SK-N-DZ (cell line): ENCODE measurements around the gene ERAL1.
A peak's percentile ranks its signal among the peaks of the same experiment; 100 is the strongest.
"Not testable (repeated sequence)": the region's sequence is repeated elsewhere in the genome, so short reads cannot be mapped to it uniquely, and the experiment has no call there.

Experiments
- DNase-seq: peaks from one replicate; pipeline ENCODE4 v3.0.0-alpha.2; 2015; ENCODE audit warnings: low spot score

ERAL1 gene

DNA sequence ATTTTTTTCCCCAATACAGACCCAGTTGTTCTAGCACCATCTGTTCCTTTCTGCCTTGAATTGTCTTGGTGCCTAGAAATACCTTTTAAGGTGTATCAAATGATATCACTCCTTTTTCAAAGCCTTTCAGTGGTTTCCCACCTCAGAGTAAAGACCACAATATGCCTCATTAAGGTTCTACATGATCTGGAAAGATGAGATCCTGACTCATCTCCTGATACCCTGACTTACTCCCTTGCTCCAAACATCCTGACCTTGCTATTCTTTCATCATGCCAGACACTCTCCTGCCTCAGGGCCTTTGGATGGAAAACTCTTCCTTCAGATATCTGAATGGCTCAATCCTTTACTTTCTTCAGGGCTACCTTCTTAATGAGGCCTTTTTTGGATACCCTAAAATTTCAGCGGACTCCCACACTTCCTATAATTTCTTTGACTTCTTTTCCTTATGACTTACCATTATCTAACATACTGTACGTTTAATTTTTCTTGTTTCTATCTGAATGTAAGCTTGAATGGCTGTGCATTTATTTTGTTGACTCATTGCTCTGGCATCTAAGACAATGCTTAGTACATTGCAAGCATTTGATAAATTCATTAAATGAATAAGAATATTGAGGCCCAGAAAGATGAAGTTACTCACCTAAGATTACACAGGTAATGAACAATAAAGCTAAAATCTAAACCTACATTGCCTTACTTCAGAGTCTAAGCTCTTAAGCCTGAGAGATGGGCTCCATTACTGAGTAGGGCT lies 23.5 kb downstream of the ERAL1 start:
- DNase-seq, result no peak

DNA sequence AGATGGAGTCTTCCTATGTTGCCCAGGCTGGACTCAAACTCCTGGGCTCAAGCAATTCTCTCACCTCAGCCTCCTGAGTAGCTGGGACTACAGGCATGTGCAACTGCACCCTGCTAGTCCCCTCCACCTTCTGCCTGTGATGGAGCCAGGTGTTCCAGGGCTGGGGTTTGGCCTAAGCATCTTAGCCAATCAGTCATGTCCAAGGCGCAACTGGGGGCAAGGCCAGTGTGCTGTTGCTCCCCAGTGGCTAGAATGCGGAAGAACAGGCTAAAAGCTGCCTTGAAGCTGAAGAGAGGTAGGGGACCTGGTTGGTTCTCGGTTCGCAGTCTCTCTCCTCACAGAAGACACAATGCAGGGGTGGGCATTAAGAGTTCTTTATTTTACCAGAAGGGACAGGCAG lies 24.2 kb downstream of the ERAL1 start:
- DNase-seq, result peak; percentile 52

DNA sequence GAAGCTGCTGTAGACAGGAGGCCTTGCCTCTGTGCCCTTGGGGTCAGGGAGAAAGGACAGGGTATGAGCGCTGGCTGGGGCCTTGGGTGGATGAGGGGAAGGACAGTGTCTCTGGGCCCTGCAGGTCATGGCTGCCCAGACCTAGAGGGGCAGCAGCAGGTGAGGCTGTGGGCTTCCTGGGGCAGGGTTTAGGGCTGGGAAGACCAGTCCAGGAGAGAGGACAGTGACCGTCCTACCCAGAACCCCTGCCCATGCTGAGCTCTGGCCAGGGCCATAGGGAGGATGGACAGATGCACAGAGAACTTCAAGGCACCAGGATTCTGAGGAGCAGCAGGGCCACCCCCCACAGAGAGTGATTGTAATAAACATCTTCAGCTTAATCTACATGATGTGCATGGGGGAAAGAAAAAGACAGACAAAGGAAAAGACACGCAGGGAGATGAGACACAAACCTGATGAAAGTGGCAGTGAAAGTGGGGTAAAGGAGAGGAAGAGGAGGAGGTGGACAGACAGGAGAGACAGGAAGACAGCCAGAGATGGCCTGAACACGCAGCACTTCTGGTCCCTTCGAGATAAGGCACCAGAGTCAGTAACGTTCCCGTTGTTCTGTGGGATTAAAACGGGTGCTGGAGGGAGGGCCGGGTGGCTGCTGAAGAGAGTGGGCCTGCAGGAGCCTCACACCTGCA lies 25.2 kb downstream of the ERAL1 start:
- DNase-seq, result no peak

DNA sequence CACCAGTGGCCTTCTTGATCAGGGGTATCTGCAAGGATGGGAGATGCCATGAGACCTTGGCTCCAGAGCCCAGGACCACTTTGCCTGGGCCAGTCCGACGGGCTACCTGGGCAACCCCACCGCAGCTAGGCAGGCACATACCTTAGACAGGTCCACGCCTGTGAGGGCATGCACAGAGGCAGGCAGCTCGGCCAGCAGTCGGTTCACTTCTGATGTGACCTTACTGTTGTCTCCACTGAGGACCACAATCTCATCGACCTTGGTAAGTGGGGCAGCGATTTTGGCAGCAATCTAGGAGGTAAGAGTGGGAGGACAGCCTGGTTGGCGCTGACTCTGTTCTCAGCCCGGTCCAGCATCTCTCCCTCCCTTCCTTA lies 25.7 kb downstream of the ERAL1 start:
- DNase-seq, result no peak

DNA sequence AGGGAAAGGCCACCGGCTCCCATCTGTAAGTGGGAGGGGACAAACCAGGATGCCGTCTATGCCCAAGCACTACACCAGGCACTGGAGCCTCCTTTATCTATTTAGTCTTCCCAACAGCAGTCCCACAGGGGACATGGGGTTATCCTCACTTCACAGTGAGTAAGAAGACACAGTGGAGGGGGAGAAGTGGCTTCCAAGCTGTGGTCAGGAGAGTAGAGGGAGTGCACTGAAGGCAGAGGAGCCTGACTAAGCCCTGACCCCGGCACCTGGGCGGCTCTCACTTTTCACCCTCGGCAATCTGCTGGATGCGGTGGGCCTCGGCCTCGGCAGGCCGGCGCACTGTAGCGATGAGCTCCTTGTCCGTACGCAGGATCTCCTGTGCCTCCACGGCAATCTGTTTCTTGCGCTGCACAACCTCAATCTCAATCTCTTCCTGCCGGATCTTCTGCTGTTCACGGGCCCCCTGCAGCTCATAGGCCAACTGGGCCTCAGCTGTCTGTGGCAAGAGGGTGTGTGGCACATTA lies 26.8 kb downstream of the ERAL1 start:
- no peak for DNase-seq

DNA sequence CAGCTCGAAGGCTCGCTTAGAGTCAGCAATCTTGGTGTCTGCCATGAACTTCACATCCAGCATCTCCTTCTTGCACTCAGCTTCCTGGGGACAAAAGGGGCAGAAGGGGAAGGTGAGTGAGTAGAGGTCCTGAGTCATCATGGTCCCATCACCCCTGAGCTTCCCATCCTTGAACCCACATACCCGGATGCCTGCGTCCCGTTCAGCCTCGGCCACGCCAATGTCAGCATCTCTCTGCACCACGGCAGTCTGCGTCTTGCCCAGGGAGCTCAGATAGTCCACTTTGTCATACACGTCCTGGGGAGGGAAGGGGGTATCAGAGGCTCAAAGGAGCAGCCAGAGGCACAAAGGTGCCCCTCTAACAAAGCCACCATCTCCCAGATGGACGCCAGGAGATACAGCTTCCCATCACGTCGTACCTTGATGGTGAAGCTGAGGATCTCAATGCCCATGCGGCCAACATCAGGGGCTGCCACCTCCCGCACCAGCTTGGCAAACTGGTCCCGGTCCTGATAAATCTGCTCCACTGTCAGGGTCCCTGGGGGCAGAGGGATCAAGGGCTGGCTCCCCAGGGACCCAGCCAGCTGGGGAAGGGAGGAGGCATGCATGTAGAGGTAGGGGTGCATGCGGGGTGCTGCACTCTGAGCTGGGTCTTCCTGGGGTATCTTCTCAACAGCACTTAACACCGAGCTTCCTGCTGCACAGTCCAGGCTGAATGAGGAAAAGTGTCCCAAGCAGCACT lies 27.5 kb downstream of the ERAL1 start:
- DNase-seq, result no peak

DNA sequence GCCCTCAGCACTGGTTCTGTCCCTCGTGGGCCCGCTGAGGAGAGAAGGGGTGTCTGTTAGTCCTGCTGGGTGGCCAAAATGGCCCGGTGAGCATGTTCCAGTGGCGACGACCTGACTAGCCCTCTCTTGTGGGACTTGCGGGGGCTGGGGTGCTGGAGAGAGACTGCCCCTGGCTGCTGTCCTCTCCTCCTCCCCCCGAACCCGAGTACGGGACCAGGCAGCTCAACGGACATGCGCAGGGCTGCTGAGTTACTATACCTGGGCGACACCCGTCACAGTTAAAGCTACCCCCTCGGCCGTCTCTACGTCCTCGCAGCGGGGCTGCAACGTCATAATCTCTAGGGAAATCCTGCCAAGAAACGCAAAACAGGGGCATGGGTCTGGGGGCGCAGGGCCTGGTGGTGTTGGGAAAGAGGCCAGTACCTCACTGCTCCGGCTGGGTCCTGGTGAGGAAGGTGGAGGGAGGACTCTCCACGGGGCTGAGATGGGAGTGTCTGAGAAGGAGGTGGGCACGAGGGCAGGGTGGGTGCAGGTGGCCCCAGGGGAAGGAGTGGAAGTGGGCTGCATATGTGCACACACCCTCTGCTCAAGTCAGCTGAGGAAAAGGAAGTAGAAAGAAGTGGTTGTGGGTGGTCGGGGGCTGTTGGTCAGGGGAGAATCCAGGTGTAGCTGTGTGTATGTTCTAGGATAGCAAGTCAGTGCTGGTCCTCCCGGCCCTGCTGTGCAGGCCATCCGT lies 29.3 kb downstream of the ERAL1 start:
- no peak for DNase-seq

DNA sequence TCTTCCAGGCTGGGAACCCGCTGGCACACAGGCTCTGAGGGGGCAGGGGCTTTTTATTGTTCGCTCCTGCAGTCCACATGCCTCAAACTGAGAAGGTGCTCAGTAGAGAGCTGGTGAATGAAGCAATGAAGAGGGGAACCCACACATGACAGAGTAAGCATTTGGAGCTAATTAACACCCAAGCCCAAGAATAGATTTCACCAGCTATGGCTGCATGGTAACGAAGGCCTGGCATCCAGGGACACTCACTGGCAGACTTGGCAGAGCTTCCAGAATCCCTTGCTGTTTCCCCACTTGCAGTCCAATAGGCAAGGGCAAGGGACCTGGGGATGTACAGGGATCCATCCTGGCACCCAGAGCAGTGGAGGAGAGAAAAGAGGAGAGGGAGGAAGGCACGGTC lies 30.5 kb downstream of the ERAL1 start:
- no peak for DNase-seq

DNA sequence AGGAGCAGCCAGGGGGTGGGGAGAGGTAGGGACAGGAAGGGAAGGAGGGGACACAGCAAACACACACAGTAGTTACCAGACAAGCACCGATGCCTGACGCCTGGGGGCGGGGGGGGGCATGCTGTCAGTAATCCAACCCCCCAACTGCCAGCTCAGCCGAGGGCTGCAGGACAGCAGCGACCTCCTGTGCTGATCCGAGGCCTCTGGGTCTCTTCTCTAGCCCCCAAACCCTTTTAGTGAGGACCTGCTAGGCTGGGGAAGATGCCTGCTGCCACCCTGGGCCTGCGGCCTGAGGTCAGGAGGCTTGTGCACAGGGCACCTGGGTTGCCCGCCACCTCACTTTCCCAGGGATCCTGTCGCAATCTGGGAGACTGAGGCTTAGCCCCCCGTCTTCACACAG lies 31.1 kb downstream of the ERAL1 start:
- no peak for DNase-seq

DNA sequence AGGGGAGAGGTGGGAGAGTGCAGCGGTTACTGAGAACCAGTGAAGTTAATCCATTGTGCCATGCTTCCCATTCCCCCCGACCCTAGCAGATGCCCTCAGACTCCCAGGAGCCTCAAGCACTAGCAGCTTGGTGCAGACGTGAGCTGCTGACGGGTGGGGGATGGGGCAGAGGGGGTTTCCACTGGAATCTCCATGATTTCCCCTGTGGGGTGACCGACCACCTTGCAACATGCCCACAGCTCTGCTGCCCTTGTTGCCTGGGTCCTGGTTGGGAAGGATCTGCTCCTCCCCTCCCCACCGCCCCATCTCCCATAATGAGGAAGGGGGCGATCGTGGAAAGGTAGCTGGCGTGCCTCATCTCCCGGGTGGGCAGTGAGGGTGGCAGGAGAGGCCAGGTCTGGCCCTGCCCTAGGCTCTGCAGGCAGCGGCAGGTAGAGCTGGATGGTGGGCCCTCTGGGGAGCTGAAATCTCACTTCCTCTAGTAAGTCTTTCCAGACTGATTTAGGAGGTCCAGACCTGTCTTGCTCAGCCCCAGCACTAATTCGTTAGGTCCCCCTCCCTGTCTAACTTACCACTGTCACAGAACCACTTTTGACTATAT lies 33.2 kb downstream of the ERAL1 start:
- DNase-seq, result no peak

DNA sequence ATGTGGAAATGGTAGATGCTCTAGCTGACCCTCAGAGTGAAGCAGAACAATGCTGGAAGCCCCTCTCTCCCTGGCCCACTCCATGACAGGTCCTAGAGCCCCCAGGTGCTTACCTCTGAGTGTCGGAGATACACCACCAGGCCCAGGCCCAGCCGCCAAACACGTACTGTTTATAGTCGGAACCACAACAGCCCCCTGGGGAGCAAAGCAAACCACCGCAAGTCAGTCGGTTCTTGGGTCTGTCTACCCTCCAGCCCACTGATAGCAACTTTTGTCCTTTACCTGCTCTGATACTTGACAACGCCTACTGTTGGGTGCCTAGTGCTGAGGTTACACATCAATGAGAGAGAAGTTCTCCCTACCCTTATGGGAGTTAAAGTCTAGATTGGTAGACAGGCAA lies 34.0 kb downstream of the ERAL1 start:
- DNase-seq, result no peak

DNA sequence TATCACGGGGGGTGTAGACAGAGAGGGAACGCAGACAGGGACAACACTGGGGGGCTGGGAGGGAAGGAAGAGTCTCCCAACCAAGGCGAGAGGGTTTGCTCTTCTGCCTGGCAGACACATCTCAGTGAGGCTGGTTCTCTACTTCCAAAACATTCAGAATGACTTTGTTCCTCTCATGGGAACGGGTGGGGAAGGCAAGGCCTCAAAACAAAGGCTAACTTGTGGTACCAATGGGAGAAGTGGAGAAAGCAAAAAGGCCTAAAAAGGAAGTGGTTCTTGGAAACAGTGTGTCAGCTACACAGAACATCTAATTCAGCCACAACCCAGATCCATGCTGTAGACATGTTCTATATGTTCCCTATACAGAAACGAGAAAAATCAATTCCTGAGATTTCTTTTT lies 35.2 kb downstream of the ERAL1 start:
- DNase-seq, result no peak

DNA sequence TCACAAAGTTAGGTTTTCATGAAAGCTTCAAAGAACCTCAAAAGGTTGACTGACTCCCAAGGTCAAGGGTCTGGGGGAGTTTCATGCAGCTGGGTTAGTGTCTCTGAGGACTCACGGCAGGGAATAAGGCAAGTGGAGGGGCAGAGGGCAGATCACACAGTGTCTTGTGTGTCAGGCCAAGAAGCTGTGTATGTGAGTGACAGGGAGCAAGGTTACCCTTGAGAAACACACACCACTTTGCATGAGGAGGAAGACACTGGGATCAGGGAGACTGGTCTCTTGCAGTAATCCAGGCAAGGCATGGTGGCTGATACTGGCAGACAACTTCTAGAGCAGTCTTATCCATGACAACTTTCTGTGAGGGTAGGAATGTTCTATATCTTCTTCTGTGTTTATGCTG lies 36.4 kb downstream of the ERAL1 start:
- no peak for DNase-seq

DNA sequence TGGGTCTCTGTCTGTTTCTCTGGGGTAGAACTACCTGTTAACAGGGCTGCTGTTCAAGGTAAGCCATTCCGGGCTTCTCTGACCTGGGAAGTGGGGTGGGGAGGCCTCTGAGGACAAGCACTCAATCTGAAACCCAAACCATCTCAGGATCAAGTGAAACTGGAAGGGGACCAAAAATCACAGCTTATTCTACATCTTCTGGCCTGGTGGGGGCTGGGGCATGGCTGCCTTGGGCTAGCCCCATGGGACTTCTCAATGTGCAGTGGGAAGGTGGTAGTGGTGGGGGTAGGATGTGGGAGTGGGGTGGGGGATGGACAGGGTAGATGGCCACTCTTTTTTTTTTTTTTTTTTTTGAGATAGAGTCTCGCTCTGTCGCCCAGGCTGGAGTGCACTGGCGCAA lies 37.2 kb downstream of the ERAL1 start:
- DNase-seq, result no peak

DNA sequence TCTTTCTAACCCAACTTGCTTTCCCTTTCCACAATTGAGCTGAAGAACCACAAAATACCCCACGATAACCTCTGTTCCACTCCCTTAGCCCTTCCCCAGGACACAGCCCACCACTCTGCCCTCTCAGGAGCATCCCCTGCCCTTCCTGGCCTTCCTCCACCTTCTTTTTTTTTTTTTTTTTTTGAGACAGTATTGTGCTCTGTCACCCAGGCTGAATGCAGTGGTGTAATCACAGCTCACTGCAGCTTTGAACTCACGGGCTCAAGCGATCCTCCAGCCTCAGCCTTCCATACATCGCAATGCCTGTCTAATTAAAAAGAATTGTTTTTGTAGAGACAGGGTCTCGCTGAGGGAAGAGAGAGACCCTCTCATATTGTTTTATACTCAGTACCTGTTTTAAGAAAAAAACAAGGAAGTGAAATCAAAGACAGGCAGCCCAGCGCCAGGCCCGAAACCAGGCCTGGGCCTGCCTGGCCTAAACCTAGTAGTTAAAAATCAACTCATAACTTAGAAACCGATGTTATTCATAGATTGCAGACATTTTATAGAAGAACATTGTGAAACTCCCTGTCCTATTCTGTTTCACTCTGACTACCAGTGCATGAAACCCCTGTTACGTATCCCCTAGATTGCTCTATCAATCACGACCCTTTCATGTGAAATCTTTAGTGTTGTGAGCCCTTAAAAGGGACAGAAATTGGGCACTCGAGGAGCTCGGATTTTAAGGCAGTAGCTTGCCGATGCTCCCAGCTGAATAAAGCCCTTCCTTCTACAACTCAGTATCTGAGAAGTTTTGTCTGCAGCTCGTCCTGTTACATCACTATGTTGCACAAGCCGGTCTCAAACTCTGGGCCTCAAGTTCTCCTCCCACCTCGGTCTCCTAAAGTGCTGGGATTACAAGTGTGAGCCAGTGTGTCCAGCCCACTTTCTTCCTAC lies 38.7 kb downstream of the ERAL1 start:
- DNase-seq, result not testable (repeated sequence)

DNA sequence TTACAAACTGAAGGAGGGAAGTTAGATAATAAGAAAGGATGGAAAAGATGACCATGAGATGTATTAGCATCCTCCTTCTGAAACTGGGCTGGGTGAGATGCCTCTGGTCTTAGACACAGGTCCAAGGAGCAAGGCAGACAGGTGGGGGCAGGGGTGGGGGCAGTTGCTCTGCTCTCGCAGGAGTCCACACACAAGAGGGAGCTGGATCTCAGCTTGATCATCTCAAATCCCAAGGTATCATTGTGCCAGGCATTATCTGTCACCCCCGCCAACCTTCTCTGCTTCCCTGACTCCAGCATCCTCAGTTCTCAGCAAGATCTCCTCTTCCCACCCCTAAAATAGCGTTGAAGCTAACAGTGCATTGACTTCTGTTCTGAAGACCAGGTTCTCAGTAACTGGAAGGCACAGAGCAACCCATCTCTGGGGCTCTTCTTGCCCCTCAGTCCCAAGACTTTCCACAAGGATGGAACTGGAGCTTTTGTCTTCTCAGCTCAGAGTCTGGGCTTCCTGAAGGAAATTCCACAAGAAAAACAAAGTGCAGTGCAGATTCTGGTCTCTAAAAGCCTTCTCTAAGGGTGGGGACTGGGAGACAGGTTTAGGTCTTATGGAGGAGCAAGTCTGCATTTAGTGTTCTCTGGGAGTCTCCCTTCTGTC lies 41.1 kb downstream of the ERAL1 start:
- no peak for DNase-seq

DNA sequence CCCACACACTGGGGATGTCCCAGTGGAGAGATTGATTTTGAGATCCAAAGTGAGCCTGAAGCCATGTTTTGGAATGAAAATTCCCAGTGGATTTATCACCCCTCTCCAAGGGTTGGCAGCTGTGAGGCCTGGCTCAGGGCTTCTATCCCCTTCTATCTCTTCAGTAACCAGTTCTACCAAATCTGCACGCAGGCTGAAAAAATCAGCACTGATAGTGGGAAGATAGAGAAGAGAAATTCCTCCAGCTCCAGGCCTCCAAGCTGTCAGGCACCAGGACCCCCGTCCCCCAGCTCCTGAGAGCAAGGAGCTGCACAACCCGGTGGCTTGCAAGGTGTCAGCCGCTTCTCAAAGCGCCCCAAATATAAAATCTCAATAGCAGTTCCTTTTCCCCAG lies 41.7 kb downstream of the ERAL1 start:
- DNase-seq, result peak; percentile 35

DNA sequence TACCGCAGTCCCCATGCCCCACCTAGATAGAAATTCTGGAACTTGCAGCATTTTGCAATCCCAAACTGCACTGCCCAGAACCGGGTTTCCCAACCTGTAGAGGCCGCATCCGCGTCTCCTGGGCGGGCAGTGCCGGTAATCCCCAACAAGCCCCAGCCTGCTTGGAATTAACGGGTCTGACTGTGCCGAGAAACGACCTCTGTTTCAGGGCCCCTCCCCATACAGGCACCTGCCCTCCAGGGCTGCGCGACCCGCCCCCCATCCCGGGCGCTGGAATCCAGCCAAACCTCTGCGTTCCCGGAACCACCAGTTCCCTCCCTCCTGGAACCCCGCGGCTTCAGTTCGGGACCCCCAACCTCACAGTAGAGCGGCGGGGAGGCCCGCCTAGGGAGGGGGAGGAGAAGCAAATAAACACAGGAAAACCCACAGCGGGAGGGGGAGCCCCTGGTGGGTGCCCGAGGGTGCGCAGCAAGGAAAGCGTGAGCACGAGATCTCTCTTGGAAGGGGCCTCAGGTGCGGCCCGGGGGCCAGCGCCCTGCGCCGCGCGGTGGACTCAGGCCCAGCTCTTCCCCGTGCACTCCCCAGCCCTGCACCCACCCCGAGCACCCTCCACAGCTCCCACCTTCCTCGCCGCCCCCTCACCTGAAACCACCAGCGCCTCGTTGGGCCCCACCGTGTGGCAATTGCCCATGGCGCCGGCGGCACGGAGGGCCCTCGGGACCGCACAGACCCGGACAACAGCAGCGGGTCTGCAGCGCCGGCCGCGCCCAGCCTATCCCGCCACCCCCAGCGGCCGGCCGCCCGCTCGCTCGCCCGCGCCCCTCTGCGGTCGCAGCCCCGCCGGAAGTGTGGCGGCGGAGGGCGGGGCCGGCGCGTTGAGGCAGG lies 42.3 kb downstream of the ERAL1 start, which contains the start of gene FLOT2:
FLOT2 (minus strand) TSS at position 850 of the 885 bp plus-strand sequence; CDS start at position 691, 159 bp downstream.
- peak; percentile 63 for DNase-seq
